Fibroblast of pulmonary artery (primary cell): Measurements from ENCODE around the gene TRIM46.
"Not testable (repeated sequence)": the region's sequence is repeated elsewhere in the genome, so short reads cannot be mapped to it uniquely, and the experiment has no call there.

Experiments used
- DNase-seq: peaks from one replicate; pipeline ENCODE4 v3.0.0-alpha.2; 2010; ENCODE audit warnings: low read depth
- H3K4me3 ChIP-seq: replicated peaks from 2 replicates; pipeline ENCODE4 v1.5.1; 2011; ENCODE audit warnings: low read depth, mild to moderate bottlenecking, control low read depth, low read length, moderate library complexity
- TF ChIP-seq, protein P1 (sequence below): IDR thresholded peaks from 2 replicates; pipeline ENCODE4 v1.5.1; 2011; ENCODE audit warnings: mild to moderate bottlenecking, control low read depth, low read length, inconsistent platforms; ENCODE audit errors: missing control alignments

TRIM46 gene

DNA sequence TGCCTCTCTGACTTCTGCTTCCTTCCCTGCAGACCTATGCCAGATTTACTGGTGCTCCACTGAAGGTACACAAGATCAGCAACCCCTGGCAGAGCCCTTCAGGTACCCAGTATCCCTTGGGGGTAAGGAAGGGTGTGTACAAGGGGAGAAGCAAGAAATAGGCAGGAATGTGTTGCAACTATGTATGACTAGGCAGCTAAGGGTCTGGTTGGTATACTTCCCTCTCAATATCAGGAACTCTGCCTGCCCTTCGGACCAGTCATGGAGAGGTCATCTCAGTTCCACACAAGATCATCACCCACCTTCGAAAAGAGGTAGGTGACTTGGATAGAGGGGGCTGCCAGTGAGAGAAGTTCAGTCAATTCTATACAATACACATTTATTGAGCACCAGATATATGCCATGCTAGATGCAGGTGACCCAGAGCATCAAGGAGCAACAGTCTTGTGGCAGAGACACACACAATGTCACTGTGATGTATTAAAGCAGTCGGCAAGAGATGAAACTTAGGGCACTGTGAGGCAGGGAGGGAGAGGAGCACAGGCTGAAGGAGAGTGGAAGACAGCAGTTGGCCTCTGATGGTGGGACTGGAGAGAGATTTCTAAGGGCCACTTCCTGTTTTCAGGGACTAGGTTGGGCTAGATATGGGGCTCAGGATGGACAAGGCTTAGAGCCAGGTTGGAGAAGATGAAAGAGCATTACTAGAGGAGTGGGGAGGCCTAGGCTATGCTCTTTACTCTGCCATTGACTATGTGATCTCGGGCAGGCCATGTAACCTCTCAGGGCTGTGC lies 36.9 kb downstream of the TRIM46 start:
- H3K4me3 ChIP-seq, result no peak overlapping the region
- no peak for DNase-seq
- TF ChIP-seq, protein P1, sequence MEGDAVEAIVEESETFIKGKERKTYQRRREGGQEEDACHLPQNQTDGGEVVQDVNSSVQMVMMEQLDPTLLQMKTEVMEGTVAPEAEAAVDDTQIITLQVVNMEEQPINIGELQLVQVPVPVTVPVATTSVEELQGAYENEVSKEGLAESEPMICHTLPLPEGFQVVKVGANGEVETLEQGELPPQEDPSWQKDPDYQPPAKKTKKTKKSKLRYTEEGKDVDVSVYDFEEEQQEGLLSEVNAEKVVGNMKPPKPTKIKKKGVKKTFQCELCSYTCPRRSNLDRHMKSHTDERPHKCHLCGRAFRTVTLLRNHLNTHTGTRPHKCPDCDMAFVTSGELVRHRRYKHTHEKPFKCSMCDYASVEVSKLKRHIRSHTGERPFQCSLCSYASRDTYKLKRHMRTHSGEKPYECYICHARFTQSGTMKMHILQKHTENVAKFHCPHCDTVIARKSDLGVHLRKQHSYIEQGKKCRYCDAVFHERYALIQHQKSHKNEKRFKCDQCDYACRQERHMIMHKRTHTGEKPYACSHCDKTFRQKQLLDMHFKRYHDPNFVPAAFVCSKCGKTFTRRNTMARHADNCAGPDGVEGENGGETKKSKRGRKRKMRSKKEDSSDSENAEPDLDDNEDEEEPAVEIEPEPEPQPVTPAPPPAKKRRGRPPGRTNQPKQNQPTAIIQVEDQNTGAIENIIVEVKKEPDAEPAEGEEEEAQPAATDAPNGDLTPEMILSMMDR, result no peak

DNA sequence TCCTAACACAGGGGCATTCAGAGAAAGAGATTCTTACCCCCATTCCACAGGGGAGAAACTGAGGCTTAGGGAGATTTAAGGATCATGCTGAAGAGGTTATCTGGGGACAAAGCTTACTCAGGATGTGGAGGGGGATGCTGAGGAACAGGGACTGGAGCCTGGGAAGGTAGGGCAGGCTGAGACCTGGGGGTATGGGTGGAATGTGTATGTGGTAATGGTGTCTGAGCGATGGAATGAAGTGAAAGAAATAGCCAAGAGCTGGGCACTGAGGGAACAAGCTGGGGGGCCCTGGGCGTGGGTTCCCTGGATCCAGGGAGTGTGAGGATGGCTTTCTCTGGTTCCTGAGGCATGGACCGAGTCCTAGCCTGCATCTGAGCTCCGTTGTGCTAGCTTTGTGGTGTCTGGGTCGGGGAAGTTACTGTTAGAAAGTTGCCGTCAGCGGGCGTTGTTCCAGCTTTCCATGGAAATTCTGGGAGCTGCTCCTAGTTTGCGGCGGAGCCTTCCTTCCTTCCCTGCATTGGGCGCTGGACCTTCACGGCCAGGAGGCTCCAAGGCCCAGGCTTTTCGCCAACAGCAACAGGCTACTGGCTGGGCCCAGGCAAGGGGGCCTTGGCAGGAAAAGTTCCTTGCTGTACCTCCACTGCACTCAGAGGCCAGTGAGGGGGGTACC lies 37.9 kb downstream of the TRIM46 start:
- DNase-seq, result not testable (repeated sequence)

DNA sequence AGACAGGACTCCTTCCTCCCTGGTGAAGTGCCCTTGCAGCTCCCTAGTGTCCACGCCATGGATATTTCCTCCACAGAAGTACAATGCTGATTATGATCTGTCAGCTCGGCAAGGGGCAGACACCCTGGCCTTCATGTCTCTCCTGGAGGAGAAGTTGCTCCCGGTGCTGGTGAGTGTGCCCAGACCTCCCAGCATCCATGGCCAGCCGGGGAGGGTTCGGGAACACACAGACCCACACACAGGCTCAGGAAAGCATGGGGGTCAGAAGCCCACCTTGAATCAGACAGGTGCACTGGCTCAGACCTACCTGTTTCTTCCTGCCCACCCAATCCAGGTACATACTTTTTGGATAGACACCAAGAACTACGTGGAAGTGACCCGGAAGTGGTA lies 38.4 kb downstream of the TRIM46 start:
- not testable (repeated sequence) for DNase-seq, H3K4me3 ChIP-seq

More for the DNA sequence above, 37.9 kb downstream of the TRIM46 start:
- not testable (repeated sequence) for H3K4me3 ChIP-seq

DNA sequence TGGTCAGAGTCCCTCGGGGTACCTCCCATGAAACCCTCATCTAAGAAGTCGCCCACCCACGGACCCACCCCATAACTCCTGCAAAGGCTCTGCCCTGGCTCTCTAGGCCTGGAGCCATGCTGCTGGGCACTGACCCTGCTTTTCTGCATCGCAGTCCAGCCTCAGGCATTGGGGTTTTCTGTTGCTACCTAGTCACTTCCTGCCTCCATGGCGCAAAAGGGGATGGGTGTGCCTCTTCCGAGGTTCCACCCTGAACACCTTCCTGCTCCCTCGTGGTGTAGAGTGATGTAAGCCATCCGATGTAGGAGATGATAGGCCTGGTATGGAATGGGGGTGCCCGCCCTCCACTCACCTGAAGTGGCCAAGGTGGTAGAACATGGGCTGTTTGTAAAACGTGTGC lies 41.1 kb downstream of the TRIM46 start:
- not testable (repeated sequence) for DNase-seq, H3K4me3 ChIP-seq

DNA sequence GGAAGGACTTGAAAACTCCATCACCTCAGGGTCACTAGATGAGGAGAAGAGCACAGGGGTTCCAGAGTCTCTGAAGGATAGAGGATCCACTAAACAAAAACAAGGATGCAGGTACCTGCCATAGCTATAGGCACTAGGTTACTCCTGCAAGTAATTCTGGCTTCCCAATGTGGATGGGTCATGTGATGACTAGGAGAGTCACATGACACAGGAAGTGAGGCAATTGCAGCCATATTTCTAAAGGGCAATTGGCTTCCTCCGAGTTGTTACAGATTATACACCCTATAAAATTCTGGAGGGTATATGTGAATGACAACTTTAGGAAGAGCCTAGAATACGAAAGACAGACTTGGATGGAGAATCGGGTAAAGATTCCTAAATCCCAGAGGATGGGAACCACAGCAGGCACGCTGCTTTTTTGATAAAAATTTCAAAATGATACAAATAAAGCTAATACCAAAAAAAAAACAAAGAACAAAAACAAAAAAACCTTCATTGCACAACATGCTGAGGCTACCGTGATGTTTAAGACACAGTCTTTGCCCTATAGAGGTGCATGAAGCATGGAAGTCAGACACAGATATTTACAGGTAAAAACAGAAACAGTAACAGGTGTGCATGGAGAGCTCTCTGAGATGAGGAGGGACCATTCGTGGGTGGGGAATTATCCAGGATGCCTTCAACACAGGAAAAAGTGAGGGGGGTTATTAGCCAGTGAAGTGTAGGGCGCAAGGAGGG lies 45.4 kb downstream of the TRIM46 start:
- TF ChIP-seq, protein P1, result no peak
- H3K4me3 ChIP-seq, result peak overlapping the region; percentile 27
- peak; percentile 81 for DNase-seq

DNA sequence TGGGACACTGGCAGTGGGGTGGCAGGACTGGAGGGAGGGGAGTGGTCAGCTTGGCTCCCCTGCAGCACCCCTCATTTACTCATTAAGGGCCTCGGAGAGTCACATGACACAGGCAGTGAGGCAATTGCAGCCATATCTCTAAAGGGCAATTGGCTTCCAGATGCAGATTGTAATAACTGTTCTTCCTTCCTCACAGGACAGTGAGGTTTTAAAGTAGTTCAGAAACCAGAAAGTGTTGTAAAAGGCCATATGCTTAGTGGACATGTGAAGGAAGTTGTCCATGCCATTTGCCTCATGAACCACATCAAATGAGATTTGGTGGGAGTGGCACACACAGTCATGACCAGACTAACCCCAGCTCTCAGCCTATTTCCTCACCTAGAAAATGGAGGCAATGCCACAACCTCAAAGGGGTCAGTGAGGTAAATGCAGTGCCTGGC lies 46.0 kb downstream of the TRIM46 start:
- TF ChIP-seq, protein P1, result no peak
- no peak overlapping the region for H3K4me3 ChIP-seq
- DNase-seq, result no peak

DNA sequence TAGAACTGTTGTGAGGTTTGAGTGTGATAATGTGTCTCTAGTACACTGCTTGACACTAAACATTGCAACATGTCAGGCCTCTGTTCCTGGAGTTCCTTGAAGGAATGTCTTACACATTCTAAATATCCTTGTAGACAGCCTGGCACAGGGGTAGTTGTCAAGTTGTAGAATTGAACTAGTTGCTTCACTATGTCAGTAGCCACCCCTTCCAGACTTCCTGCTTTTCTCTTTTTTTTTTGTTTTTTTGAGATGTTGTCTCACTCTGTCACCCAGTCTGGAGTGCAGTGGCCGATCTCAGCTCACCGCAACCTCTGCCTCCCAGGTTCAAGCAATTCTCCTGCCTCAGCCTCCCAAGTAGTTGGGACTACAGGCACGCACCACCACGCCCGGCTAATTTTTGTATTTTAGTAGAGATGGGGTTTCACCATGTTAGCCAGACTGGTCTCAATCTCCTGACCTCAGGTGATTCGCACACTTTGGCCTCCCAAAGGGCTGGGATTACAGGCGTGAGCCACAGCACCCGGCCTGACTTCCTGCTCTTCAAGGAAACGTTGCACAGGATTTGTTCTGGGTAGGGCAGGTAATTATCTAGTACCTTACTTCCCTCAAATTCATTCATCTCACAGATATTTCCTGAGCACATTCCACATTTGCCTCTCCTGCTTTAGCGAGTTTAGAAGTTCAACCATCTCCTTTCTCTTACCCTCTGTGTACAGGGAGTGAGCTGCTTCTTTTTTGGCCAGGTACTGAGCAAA lies 46.7 kb downstream of the TRIM46 start:
- not testable (repeated sequence) for DNase-seq, H3K4me3 ChIP-seq

DNA sequence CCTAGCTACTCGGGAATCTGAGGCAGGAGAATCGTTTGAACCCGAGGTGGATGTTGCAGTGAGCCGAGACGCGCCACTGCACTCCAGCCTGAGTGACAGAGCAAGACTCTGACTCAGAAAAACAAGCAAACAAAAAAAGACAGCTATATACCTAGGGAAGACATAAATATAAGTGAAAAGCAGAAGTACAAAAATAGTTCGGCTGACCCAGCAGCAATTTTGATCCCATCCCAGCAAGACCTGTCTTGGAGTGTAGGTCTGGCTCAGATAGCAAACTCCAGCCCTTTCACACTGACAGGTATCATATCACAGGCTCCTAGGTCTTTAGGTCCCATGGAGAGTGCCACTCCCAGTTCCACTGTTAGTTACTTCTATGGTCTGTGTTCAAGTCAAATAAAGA lies 49.4 kb downstream of the TRIM46 start:
- TF ChIP-seq, protein P1, result no peak
- H3K4me3 ChIP-seq, result no peak overlapping the region
- DNase-seq, result no peak

DNA sequence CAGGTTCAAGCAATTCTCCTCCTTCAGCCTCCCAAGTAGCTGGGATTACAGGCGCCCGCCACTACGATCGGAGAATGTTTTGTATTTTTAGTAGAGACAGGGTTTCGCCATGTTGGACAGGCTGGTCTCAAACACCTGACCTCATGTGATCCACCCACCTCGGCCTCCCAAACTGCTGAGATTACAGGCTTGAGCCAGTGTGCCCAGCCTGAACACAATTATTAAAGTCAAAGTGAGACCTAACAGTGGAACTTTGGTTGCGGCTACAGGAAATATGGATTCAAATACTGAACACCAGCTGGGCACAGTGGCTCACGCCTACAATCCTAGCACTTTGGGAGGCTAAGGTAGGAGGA lies 51.7 kb downstream of the TRIM46 start:
- not testable (repeated sequence) for H3K4me3 ChIP-seq

More for the DNA sequence above, 51.7 kb downstream of the TRIM46 start:
- not testable (repeated sequence) for DNase-seq
